ENCODE data around the gene CALML4.

Gene CALML4

GRCh38 chr15:68205954-68206539 lies 915 bp upstream of the CALML4 start:
- no peaks in the 10 kb centered on the region for H4K20me1 ChIP-seq (ENCODE audit: insufficient read depth, low read length)
- H3K4me3 ChIP-seq (ENCODE audit: low read depth, low read length, poor library complexity, severe bottlenecking), result no peak overlapping the region
- no peak overlapping the region for H3K27ac ChIP-seq (ENCODE audit: low read depth, low read length, poor library complexity, severe bottlenecking)
- H3K27me3 ChIP-seq (ENCODE audit: insufficient read depth, low read length), result no peaks in the 10 kb centered on the region
- H3K9me3 ChIP-seq (ENCODE audit: low read length), result no peaks in the 10 kb centered on the region
- TF ChIP-seq EZH2 (IDR thresholded peaks at IDR 0.05; ENCODE audit: borderline replicate concordance, low read length), result no peak
- TF ChIP-seq, protein P1, sequence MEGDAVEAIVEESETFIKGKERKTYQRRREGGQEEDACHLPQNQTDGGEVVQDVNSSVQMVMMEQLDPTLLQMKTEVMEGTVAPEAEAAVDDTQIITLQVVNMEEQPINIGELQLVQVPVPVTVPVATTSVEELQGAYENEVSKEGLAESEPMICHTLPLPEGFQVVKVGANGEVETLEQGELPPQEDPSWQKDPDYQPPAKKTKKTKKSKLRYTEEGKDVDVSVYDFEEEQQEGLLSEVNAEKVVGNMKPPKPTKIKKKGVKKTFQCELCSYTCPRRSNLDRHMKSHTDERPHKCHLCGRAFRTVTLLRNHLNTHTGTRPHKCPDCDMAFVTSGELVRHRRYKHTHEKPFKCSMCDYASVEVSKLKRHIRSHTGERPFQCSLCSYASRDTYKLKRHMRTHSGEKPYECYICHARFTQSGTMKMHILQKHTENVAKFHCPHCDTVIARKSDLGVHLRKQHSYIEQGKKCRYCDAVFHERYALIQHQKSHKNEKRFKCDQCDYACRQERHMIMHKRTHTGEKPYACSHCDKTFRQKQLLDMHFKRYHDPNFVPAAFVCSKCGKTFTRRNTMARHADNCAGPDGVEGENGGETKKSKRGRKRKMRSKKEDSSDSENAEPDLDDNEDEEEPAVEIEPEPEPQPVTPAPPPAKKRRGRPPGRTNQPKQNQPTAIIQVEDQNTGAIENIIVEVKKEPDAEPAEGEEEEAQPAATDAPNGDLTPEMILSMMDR (IDR thresholded peaks at IDR 0.05; ENCODE audit: low read length), result no peak
- no peaks in the 10 kb centered on the region for H3K9me2 ChIP-seq (ENCODE audit: low read depth, low read length)
- H3K79me2 ChIP-seq (ENCODE audit: insufficient read depth, low read length), result no peaks in the 10 kb centered on the region
- no peak overlapping the region for H3K9ac ChIP-seq (ENCODE audit: low read length)
- H3K4me2 ChIP-seq (ENCODE audit: low read length), result no peak overlapping the region
- no peaks in the 10 kb centered on the region for H3F3A ChIP-seq (ENCODE audit: insufficient read depth, low read length)
- peaks cover 6% of the 10 kb centered on the region; the same call in 1 of the 2 replicates for H3K36me3 ChIP-seq (ENCODE audit: insufficient read depth, low read length)
- H2AFZ ChIP-seq (ENCODE audit: low read length), result no peak overlapping the region
- peaks cover 27% of the 10 kb centered on the region for H3K4me1 ChIP-seq (ENCODE audit: insufficient read depth, low read length, severe bottlenecking)

GRCh38 chr15:68205558-68205944 lies 419 bp upstream of the CALML4 start:
- H2AFZ ChIP-seq (ENCODE audit: low read length), result no peak overlapping the region

GRCh38 chr15:68204361-68204760 lies 771 bp downstream of the CALML4 start:
- TF ChIP-seq, protein P1 (IDR thresholded peaks at IDR 0.05; ENCODE audit: low read length), result no peak
- no peak for TF ChIP-seq EZH2 (IDR thresholded peaks at IDR 0.05; ENCODE audit: borderline replicate concordance, low read length)
- no peaks in the 10 kb centered on the region for H3K79me2 ChIP-seq (ENCODE audit: insufficient read depth, low read length)
- no peak overlapping the region for H3K4me3 ChIP-seq (ENCODE audit: low read depth, low read length, poor library complexity, severe bottlenecking)
- H3F3A ChIP-seq (ENCODE audit: insufficient read depth, low read length), result no peaks in the 10 kb centered on the region
- H3K36me3 ChIP-seq (ENCODE audit: insufficient read depth, low read length), result peaks cover 6% of the 10 kb centered on the region; the same call in 1 of the 2 replicates
- no peaks in the 10 kb centered on the region for H3K9me3 ChIP-seq (ENCODE audit: low read length)
- H3K4me1 ChIP-seq (ENCODE audit: insufficient read depth, low read length, severe bottlenecking), result peaks cover 10% of the 10 kb centered on the region
- H3K27me3 ChIP-seq (ENCODE audit: insufficient read depth, low read length), result no peaks in the 10 kb centered on the region
- H3K9me2 ChIP-seq (ENCODE audit: low read depth, low read length), result no peaks in the 10 kb centered on the region
- H3K9ac ChIP-seq (ENCODE audit: low read length), result no peak overlapping the region
- no peaks in the 10 kb centered on the region for H4K20me1 ChIP-seq (ENCODE audit: insufficient read depth, low read length)
- no peak overlapping the region for H3K4me2 ChIP-seq (ENCODE audit: low read length)
- no peak overlapping the region for H2AFZ ChIP-seq (ENCODE audit: low read length)
- no peak overlapping the region for H3K27ac ChIP-seq (ENCODE audit: low read depth, low read length, poor library complexity, severe bottlenecking)

More at GRCh38 chr15:68205558-68205944, 419 bp upstream of the CALML4 start:
- H3K4me3 ChIP-seq (ENCODE audit: low read depth, low read length, poor library complexity, severe bottlenecking), result no peak overlapping the region
- H3K4me2 ChIP-seq (ENCODE audit: low read length), result no peak overlapping the region
- no peaks in the 10 kb centered on the region for H3K9me2 ChIP-seq (ENCODE audit: low read depth, low read length)
- no peak overlapping the region for H3K9ac ChIP-seq (ENCODE audit: low read length)
- H3K27ac ChIP-seq (ENCODE audit: low read depth, low read length, poor library complexity, severe bottlenecking), result no peak overlapping the region
- no peaks in the 10 kb centered on the region for H3K79me2 ChIP-seq (ENCODE audit: insufficient read depth, low read length)
- H4K20me1 ChIP-seq (ENCODE audit: insufficient read depth, low read length), result no peaks in the 10 kb centered on the region
- H3K9me3 ChIP-seq (ENCODE audit: low read length), result no peaks in the 10 kb centered on the region
- TF ChIP-seq, protein P1 (IDR thresholded peaks at IDR 0.05; ENCODE audit: low read length), result no peak
- H3K4me1 ChIP-seq (ENCODE audit: insufficient read depth, low read length, severe bottlenecking), result peaks cover 22% of the 10 kb centered on the region
- peaks cover 6% of the 10 kb centered on the region; the same call in 1 of the 2 replicates for H3K36me3 ChIP-seq (ENCODE audit: insufficient read depth, low read length)
- no peaks in the 10 kb centered on the region for H3K27me3 ChIP-seq (ENCODE audit: insufficient read depth, low read length)
- H3F3A ChIP-seq (ENCODE audit: insufficient read depth, low read length), result no peaks in the 10 kb centered on the region

All from OCI-LY1 (cell line).